ENCODE results near the gene IL11RA.

Gene IL11RA

GRCh38 chr9:34651876-34652601 lies at the start of gene IL11RA:
Gene IL11RA, plus strand, starts transcription at chr9:34652185. Its CDS starts 3,033 bp downstream, at chr9:34655218.
- DNase-seq, result peak; percentile 41

DNA sequence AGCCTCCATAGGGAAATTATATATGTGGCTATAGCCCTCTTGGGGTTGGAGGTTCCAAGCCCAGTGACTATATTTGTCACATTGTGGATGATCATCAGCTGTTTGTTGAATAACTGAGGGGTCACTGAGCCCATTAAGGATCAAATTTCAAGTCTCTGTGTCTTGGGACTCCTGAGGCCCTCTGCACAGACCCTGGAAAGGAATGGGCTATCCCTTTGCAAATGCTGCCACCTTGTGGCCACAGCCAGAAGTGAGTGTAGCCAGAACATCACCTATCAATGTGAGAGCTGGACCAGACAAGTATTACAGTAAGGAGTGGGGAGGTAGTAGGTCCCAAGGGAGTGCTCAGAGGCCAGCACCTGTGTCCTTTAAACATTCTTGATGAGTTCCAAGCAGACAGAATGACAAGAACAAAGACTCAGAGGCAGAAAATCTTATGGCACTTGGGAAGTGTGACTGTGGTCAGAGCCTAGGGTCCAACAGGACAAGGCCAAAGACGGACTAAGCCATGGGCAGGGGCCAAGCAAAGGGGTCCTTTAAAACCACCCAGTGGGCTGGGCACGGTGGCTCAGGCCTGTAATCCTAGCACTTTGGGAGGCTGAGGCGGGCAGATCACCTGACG lies 48.3 kb upstream of the IL11RA start:
- peak; percentile 86 for DNase-seq

GRCh38 chr9:34606190-34606589 lies 45.8 kb upstream of the IL11RA start:
- DNase-seq, result no peak

DNA sequence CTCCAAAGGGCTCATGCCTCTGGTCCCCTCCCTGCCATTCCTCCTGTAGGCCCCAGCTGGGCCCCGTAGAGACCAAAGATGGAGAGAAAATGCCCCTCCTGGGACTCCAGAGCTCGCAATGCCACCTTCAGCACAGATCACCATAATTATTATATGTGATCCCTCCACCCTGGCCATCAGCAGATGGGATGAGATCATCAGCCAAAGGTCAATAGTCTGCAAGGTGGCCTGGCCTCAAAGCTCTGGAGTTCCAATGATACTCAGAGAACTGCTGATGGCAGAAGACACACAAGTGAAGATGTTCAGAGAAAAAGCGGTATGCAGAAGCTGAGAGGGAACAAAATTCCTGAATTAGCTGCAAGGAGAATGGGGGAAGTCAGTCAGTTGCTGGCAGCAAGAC lies 45.1 kb upstream of the IL11RA start:
- no peak for DNase-seq

GRCh38 chr9:34607331-34607730 lies 44.7 kb upstream of the IL11RA start:
- no peak for DNase-seq

DNA sequence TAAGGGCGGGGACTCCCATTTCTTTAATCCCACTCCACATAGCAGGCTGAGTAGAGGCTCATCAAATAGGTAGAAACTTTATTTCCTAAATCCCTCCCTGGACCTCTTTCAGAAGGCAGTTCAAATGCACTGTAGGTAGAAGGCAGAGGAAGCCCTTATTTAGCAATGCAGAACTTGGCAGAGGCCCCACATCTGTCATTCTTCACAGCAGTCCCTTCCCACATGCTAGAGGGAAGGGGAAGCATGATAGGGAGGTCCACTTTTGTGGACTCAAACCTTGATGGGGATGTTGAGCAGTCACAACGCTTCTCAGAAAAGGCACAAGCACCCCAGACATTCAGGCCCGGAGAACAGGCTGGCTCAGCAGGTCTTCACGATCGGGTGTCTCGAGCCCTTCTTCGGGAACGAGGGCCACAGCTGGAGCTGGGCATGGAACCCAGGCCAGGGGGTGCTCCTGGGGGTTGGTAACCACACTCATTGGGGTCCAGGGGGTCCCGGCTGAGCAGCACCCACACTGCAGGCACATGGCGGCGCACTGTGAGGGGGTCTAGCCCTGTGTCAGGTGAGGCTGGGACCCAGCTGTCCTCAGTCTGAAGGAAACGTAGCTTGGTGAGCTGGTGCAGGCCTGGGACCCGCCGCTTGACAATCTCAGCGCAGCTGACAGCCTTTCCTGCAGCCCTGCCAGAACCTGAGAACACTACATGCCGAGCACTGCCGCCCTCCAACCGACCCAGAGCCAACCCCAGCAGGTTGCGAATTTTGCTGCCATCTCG lies 41.4 kb upstream of the IL11RA start:
- DNase-seq, result no peak

GRCh38 chr9:34611251-34611810 lies 40.7 kb upstream of the IL11RA start:
- DNase-seq, result peak; percentile 38

DNA sequence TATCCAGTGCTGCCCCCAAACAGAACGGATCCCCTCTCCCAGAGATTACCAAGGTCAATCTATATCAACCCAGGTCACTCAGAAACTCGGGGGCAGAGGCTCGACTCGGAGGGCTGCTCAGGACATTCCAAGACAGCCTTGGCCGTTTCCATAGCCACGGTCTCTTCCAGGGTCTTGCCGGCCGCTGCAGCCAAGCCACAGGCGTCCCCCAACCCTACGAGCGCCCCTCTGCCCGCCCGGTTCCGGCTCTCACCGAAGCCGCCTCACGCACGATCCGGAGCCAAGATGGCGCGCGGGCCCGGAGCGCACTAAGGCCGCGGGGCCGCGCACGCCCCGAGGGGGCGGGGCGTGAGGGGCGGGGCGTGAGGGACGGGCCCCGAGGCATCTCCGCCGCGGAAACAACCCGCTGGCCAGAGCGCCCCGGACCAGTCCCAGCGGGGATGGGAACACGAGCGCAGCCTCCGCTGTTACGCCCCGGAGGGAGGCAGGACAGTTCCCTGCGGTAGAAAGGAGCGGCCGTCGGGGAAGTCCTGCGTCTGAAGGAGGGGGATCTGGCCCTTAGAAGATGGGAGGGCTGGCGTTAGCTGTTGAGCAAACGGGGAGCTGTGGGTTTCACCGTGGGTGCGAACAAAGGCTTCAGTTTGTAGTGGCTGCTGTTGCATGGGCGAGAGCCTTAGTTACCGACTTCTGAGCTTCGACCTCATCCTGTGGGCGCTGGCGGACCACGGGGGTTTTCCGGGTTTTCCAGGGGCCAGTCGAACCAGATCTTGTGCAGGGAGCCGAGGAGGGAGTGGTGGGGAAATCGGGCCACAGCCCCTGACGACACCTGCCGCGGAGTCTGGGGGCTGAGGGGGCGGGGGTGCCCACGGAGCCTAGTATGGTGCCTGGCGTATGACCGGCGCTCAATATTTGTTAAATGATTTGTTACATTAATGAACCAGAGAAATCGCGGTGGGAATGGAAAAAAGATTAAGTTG lies 39.9 kb upstream of the IL11RA start, which contains the start of gene RPP25L:
Gene RPP25L, minus strand, starts transcription at position 287 of the 977 bp plus-strand sequence. CDS start 801 bp downstream, outside the sequence.
- peak; percentile 89 for DNase-seq

DNA sequence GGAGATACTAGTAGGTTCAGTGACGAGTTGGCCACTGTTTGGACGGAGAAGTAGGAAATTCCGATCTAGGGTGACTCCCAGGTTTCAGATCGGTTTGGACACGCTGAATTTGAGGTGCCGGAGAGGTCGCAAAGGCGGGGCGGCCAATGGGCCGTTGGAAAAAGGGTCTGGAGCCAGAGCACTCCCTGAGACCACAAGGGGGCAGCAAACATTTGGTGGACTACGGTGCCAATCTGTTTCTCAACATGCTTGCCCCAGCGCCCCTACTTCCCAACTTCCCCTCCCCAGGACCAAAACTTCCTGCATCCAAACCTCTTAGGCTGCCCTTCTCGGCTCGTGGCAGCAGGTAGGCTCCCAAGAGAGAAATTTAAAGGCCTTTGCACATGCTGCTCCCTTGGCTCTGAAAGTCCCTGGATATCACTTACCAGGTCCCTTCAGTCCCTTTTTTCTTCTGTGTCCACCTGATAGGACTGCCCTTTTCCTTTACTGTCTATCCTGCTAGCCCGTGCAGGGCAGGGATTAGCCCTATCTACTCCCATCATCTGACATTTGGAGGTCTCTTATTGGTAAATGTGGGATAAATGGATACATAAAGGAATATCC lies 39.1 kb upstream of the IL11RA start:
- DNase-seq, result peak; percentile 68

- no peak for DNase-seq
Observed at GRCh38 chr9:34615132-34615531, 36.9 kb upstream of the IL11RA start.

DNA sequence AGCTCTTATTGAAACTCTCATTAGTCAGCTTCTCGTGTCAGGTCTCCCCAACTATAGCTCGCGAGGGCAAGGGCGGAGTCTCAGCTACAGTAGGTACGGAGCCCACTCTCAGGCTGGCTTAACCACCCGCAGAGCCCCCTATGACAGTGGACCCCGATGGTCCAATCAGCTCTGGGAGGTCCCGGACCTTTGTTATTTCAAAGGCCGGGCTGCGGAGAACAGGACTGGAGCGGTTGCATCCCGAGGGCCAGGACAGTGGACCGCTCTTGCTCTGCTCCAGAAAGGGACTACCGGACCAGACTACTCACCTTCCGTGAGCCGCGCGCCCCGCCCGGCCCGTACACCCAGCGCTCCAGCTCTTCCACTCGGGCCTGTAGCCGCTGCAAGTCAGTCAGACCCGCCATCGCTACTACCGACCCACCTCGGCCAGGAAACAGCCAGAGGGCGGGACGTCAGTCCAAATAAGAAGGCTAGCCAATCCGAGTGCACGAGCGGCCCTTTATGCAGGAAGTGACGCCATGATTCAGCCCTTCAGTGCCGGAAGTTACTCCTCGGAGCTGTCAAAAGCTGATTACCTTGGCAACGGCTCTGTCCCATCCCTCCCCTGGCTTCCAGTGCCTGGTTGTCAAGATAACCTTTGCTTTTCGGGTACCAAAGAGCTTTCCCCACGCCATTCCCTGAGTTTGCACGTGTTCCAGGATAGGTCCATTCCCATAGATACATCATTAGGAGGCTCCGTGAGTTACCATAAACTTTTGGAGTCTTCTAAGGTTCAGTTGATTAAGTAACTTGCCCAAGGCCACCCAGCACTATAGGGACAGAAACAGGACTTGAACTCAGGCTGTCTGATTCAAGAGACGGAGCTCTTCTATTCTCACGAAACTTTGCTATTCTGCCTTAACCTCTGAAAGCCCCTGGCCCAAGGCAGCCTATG lies 31.7 kb upstream of the IL11RA start, which contains the start of gene DCTN3:
Gene DCTN3, minus strand, starts transcription at position 435 of the 934 bp plus-strand sequence. Its CDS starts 31 bp downstream, at position 404.
- peak; percentile 83 for DNase-seq

- peak; percentile 33 for DNase-seq
Observed at GRCh38 chr9:34623374-34624235, 28.4 kb upstream of the IL11RA start.

DNA sequence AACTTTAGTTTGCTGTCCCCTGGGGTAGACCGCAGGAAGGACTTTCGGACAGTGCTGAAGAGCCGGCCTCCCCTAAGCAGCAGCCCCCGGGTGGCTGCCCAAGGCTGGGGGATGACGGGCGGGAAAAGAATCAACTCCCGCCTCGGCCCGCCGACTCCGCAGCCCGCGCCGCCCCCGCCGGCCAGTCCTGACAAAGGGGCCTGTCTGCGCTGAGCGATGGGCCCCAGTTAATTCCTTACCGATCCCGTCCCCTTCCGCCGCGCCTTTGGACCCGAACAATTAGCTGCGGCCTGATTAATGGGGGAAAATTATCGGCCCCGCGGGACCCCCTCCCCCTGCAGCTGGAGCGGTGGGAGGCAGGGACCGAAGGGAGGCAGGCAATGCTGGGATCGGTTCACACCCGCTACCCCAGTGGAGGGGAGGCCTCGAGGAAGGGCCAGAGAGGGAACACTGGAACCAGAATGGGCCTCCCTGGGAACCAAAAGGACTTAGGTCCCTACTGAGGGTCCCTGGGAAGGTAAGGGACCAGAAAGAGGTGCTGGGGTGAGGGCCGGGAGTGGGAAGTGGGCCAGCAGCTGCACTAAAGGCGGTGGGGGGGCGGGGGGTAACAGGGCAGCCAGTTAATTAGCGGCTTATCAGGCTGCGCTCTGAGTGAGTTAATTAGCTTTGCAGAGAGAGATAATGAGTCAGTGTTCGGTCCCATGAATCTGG lies 27.4 kb upstream of the IL11RA start:
- no peak for DNase-seq

DNA sequence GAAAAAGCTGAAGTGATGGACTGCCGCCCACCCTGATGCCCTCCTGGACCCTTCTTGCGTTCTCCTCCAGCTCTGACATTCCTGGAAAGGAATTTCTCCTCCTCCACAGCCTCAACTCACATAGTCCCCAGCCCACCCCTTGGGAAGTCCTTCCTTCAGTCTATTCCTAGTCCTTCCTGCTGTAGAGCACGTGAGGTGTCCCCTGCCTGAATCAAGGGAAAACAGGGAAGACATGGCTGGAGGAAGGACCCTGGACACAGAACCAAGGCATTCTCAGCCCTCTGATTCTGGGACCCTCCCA lies 26.8 kb upstream of the IL11RA start:
- no peak for DNase-seq

- DNase-seq, result no peak
Observed at GRCh38 chr9:34627716-34628655, 24.0 kb upstream of the IL11RA start.

- DNase-seq, result peak; percentile 62
Observed at GRCh38 chr9:34628656-34629490, 23.1 kb upstream of the IL11RA start, which contains the start of gene ARID3C. Gene ARID3C, minus strand, starts transcription at chr9:34629066. Its CDS starts 1,052 bp downstream, at chr9:34628014.

- no peak for DNase-seq
Observed at GRCh38 chr9:34629491-34629808, 22.5 kb upstream of the IL11RA start.
